Fibroblast of lung (primary cell): Measurements from ENCODE around the gene TCTA.

Source experiments
- CTCF ChIP-seq, 2 donors: IDR thresholded peaks in 1 of 2; conservative IDR thresholded peaks in 1 of 2; 1 replicate in 1 of 2; 2 replicates in 1 of 2; pipeline ENCODE4 v1.5.1; 2011 to 2012; ENCODE audit warnings: low read length in 2 of 2, control low read depth in 1 of 2, inconsistent platforms in 1 of 2, low read depth in 1 of 2, mild to moderate bottlenecking in 1 of 2
- EZH2 ChIP-seq: IDR thresholded peaks from 2 replicates; pipeline ENCODE4 v1.5.1; 2012; ENCODE audit warnings: low read length, control low read depth, mild to moderate bottlenecking; ENCODE audit errors: missing control alignments

DNA sequence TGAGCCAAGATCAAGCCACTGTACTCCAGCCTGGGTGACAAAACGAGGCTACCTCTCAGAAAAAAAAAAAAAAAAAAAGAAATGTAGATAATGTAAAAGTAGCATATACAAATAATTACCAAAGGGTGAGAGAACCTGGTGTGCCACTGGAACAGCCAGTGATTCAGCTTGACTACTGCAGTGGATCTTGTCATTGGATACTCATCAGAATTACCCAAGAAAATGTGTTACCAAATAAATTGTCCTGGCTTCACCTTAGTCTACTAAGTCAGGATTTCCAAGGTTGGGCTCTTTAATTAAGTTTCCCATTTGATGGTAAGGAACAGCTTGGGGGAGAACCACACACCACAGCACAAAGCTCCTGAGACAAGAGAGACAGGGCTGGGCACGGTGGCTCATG is 15.4 kb downstream of the TCTA start:
- no peak for TF ChIP-seq CTCF (conservative IDR thresholded peaks at IDR 0.05 in 1 of 2, IDR thresholded peaks at IDR 0.05 in 1 of 2; ENCODE audit: low read depth in 1 of 2, low read length in 2 of 2)
- no peak for TF ChIP-seq EZH2
